ENCODE data around the gene OSBPL5. TPM values are rescaled to one million over a fixed set of nuclear protein-coding genes. Genes with fewer than 3 reads are reported as not detected.

The OSBPL5 gene
- total RNA-seq, 1 experiment from 2014 or later, result 9.6 TPM

- peak; percentile 86 for DNase-seq (ENCODE audit: low read depth)
Observed at GRCh38 chr11:3058753-3059664, 106.1 kb downstream of the OSBPL5 start.

DNA sequence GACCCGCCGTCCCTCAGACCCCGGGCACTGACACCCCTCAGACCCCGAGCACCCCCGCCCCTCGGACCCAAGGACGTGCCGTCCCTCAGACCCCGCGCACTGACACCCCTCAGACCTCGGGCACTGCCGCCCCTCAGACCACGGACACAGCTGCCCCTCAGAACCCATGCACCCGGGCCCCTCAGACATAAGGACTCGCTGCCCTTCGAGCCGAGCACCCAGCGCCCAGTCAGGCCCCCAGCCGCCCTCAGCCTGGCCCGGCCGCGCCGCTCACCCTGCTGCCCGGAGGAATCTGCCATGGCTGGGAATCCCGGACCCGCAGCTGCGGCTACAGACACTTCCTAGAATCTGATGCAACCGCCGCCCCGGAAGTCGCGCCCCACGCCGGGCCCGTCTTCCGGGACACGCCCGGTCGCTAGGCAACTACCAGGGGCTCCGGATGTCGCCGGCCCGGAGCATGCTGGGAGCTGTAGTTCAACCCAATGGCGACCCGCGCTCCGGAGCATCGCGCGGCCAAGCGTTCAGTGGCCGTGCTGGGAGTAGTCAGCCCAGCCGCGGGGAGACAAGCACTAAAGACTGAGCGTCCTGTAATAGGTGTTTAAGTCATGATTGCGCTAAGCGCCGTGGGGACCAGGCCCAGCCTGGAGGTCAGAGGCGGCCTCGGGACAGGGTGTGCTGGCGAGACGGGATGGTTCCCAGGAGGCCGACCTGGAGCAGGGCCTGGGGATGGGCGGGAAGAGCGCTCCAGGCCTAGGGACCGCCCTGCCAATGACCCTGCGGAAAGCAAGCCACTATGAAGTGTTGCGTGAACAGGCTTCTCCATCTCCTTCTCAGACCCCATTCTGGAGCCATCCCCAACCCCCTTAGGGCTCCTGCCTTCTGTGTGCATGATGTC, 107.8 kb downstream of the OSBPL5 start, which contains the start of gene CARS1:
Gene CARS1 (minus strand): TSS at position 355 of the 895 bp plus-strand sequence. CDS start 56 bp downstream, at position 299.
- DNase-seq (ENCODE audit: low read depth), result peak; percentile 95

DNA sequence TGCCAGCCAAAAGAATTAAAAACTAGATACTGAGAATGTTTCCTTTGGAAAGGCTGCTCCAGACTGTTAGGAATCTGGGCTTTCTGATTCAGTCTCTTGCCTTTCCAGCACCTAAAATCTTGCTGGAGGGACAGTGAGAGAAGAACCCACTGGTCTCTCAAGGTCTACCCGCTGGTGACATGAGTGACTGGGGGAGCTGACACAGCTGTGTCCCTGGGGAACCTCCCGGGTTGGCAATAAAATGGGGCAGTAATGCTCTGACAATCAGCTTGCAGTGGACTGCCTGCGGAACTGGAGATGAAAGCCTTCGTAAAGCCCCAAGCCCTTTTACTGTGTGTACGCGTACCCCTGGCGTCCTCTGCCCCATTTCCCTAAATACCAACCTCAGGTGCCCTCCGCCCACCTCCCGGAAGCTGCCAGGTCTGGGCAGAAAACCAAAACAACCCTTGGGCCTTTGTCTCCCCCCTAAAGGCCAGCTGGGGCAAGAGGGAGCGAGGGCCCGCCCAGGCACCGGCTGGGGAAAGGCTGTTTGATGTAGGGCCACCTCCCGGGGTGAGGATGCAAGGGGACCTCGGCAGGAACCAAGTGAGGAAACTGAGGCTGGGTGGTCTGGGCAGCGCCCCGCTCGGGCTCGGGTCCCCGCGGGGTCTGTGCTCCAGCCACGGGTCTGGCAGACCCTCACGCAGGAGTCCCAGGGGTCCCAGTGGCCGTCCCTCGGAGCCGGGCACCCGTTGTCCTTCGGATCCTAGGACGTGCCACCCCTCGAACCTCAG, 108.6 kb downstream of the OSBPL5 start:
- no peak for DNase-seq (ENCODE audit: low read depth)

- DNase-seq (ENCODE audit: low read depth), result no peak
Observed at GRCh38 chr11:3055891-3056290, 109.2 kb downstream of the OSBPL5 start.

DNA sequence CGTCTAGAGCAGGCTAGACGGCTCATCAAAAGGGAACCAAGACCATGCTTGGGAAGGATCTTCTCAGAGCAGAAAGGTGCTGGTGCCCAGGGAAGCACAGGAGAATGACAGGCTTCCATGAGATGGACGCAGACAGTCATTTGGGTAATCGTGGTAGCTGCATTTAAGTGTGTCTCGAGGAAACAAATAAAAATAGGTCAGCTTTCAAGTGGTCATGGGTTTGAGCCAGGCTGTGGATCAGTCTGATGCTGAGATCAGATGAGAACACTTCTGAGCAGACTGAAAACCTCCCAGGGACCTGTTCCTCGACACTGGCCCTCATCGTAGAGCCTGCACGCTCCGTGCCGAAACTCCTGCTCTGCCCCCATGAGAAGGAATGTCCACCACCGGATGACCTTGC, 112.5 kb downstream of the OSBPL5 start:
- DNase-seq (ENCODE audit: low read depth), result no peak

DNA sequence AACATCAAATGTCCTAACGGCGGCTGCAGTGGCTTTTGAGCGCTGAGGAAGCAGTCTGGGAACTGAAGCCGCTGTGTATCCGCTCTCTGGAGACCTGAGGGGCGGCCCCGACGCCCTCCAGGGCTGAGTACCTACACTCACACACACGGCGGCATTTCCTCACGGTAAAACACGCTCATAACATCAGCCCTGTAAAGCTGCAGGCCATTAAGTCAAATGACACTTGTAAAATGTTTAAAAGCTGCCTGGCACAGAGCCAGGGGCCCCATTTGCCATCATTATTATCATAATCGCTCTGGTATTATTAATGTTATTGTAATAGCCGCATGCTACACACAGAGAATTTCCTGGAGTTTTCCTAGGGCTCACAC, 113.0 kb downstream of the OSBPL5 start:
- DNase-seq (ENCODE audit: low read depth), result no peak

GRCh38 chr11:3051196-3052108, 113.7 kb downstream of the OSBPL5 start:
- no peak for DNase-seq (ENCODE audit: low read depth)

- DNase-seq (ENCODE audit: low read depth), result no peak
Observed at GRCh38 chr11:3050386-3051195, 114.5 kb downstream of the OSBPL5 start.

DNA sequence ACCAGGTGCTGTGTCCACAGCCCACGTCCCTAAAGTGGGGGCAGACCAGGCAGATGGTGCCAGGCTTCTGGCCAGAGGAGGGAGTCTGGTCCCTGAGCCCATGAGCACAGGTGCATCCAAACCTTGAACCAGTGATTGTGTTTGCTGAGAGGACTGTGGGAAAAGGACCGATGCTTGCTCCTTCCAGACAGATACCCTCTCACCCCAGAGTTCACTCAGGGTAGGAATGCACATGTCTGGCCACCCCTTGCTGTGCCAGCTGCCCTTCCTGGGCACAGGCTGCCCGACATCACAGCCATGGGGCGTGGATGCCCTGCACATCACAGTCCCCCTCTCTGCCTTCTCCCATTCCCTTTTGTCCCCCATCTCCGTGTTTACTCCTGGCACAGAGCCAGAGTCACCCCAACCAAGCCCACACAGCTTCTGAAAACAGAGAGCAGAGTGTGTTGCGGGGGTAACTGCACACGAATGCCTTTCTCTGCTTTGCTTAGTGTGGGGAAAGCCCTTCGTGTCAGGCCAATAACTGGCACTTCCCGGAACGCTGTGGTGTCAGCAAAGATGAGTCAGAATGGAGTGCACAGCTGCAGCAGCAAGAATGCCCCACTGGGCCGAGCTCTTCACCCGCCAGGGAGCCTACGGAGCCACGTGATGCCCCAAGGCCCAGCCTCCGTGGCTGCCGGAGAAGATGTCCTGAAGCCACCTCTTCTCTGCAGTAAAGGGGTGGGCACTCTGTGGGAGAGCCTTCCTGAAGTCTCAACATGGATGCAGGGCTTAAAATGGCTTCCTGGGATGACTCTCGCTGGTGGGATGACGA, 115.5 kb downstream of the OSBPL5 start:
- DNase-seq (ENCODE audit: low read depth), result peak; percentile 95

DNA sequence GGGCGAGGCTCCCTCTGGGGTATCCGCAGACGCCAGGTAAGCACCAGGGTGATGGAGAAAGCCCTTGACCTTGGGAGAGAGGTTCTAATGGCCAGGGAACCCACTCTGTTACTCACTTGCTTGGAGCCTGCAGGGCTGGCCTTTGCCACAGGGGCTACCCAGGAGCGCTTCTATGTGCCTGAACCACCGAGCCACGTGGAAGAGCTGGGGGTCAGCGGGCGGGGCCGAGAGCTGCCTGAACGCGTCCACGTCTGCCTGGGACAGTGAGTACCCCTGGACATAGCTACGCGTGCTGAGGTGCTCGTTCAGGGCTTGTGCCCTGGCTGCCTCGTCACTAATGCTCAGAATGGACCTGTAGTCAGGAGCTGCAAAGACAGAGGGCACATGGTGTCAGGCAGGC, 117.5 kb downstream of the OSBPL5 start:
- no peak for DNase-seq (ENCODE audit: low read depth)

GRCh38 chr11:3046641-3047040, 118.5 kb downstream of the OSBPL5 start:
- DNase-seq (ENCODE audit: low read depth), result no peak

GRCh38 chr11:3046190-3046589, 118.9 kb downstream of the OSBPL5 start:
- no peak for DNase-seq (ENCODE audit: low read depth)

GRCh38 chr11:3044915-3045314, 120.2 kb downstream of the OSBPL5 start:
- DNase-seq (ENCODE audit: low read depth), result no peak

DNA sequence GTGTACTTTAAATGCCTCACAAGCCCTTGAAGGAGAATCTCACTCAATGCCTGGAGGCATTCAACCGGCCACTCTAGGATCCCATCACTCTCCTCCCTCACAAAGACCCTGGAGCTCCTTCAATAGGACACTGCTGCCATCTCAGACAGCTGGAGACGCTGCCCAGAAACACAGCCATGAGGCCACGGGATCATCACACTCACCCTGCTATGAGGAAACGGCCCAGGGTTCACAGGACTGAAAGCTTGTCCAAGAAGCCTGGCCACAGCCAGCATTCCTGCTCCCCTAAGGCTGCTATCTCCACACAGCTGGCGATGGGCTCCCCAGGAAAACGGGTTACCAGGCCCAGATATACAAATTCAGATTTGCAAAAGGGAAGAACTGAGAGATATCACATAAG, 121.1 kb downstream of the OSBPL5 start:
- no peak for DNase-seq (ENCODE audit: low read depth)

DNA sequence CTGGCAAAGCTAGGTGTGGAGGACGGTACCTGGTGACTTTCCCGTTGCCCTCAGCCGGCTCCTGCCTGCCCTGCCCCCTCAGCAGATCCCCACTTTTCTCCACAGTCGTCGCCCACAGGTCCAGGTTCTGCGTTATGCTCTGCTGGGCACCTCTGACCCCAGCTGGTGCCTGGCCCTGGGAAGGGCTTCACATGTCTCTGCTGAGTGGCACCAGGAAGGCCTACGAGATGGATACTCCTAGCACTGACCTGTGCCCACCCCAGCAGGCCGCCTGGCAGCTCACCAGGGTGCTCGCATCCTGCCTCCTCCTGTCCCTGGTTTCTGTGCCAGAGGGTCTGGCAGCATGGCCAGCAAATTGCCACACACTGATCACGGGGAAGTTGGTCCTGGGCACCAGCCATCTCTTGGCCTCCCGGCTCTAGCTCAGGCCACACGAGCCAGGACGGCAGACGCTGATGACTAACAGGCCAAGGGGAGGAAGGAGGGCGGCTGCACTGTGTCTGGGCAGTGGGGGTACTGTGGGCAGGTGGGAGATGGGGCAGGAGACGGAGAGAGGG, 121.7 kb downstream of the OSBPL5 start:
- DNase-seq (ENCODE audit: low read depth), result no peak

DNA sequence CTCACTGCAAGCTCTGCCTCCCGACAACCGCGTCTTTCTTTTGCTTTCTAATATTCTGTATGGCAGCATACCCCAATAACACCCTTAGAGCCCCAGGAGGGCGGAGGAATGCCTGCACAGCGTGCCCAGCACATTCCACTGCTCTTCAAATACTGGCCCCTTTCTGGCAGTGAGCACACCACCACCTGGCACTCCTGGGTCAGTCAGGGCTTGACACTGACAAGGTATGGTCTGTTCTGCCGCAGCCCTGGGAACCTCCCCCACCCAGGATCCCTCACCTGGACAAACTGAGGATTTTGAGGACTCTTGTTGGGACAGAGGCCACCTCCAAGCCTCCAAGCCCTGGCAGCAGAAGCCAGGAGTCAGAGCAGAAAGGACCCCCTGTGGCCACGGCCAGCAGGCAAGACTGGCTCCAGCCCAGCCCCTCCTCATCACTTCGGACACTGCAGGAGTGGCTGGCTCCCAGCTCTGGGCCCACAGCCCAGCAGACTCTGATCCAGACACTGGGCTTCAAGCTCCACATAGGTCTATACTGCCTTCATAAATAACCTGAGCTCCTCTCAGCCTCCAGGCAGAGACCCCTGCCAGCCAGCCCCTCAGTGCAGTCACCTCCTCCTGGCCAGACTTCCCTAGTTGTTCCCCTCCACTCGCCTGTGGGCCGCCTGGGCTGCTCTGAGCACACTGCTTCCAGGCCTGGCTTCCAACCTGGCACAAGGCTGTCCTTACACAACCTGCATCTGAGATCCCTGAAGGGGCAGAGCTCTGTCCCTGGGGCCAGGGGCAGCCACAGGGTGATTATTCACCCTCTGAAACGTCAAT, 122.4 kb downstream of the OSBPL5 start:
- no peak for DNase-seq (ENCODE audit: low read depth)

DNA sequence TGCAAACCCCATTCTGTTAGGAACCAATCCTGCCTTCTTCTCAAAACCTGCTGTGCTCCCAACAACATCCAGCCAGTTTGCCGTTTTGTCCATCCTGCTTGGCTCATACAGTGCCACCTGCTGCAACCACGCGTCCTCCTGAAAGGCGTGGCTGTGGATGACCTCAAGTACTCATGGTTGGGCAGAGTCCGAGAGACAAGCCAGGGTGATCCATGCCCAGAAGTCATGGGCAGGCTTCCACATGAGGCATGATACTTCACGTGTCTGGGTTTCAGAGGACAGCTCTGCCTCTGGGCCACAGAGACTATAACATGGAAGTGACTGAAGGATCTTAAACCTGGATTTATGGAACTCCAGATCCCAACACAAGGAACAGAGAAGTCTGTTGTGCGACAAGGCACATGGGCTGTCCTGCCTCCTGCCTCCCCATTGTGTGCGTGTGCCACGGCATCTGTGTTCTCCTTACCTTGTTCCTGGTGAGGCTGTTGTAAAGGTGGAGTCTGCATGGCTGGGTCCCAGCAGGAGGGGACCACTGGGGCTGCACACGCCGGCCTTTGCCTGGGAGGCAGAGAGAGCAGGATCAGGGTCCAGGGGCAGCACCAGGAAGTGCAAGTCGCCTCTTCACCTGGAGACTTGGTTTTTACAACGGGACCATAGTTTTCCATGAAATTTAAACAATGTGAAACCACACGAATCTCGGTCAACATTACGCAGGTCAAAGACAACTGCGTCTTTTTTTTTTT, 123.2 kb downstream of the OSBPL5 start:
- no peak for DNase-seq (ENCODE audit: low read depth)
